ENCODE measurements around the gene TBL1X. TPM values are rescaled to one million over a fixed set of nuclear protein-coding genes. Genes with fewer than 3 reads are reported as not detected.

The TBL1X gene
- total and polyA plus RNA-seq, 12 donors, result 1.8 to 14.1 (median 9.8) TPM

GRCh38 chrX:9758021-9758638, 293.3 kb downstream of the TBL1X start:
- DNase-seq, result no peak
- WGBS, 2 donors, result 54 to 59% methylated on average over 4 of the region's 4 CpGs
- Histone ChIP-seq H3K27me3 (peaks cover 0 to 13% (median 0%) of the 10 kb centered on the region in 7 donors), H3K27ac (no peak overlapping the region), H3K4me3 (no peak overlapping the region), H3K4me1 (no peaks in the 10 kb centered on the region), H3K9me3 (peaks cover 0 to 21% (median 0%) of the 10 kb centered on the region in 11 donors), H3K36me3 (no peaks in the 10 kb centered on the region)
- intact Hi-C loops (cut with DNase I), result no loop called here
- ATAC-seq, result no peak
- TF ChIP-seq CTCF (IDR thresholded peaks at IDR 0.05), result no peak

GRCh38 chrX:9759337-9759736, 294.5 kb downstream of the TBL1X start:
- Histone ChIP-seq H3K4me3 (no peak overlapping the region), H3K36me3 (no peaks in the 10 kb centered on the region), H3K4me1 (no peaks in the 10 kb centered on the region), H3K9me3 (peaks cover 0 to 21% (median 0%) of the 10 kb centered on the region in 11 donors), H3K27ac (no peak overlapping the region), H3K27me3 (peaks cover 0 to 25% (median 0%) of the 10 kb centered on the region in 7 donors)
- intact Hi-C loops (cut with DNase I), result no loop called here
- WGBS, 2 donors, result 41 to 52% methylated on average over 8 of the region's 8 CpGs
- ATAC-seq, result no peak
- no peak for DNase-seq
- TF ChIP-seq CTCF (IDR thresholded peaks at IDR 0.05), result no peak

- Histone ChIP-seq H3K4me1 (peaks cover 0 to 9% (median 0%) of the 10 kb centered on the region in 9 donors), H3K27me3 (peaks cover 0 to 58% (median 11%) of the 10 kb centered on the region in 7 donors), H3K27ac (no peak overlapping the region), H3K36me3 (no peaks in the 10 kb centered on the region), H3K9me3 (no peaks in the 10 kb centered on the region), H3K4me3 (no peak overlapping the region)
- intact Hi-C loops (cut with DNase I), result no loop called here
- WGBS, 2 donors, result 19 to 28% methylated on average over 12 to 67 of the region's 67 CpGs
- ATAC-seq (no peak), DNase-seq (no peak)
- TF ChIP-seq CTCF (IDR thresholded peaks at IDR 0.05), result no peak
Observed at GRCh38 chrX:9765072-9765736, 300.3 kb downstream of the TBL1X start.

GRCh38 chrX:9765737-9766097, 300.9 kb downstream of the TBL1X start, which contains the start of gene GPR143:
Gene GPR143, minus strand, starts transcription at chrX:9765847. Its CDS starts 30 bp downstream, at chrX:9765817.
- Histone ChIP-seq H3K4me3 (no peak within 1 kb of the TSS), H3K4me1 (peaks cover 0 to 9% (median 0%) of the 10 kb centered on the region in 9 donors), H3K27ac (no peak within 1 kb of the TSS), H3K27me3 (peaks cover 0 to 58% (median 11%) of the 10 kb centered on the region in 7 donors), H3K36me3 (no peaks in the 10 kb centered on the region), H3K9me3 (no peaks in the 10 kb centered on the region)
- ATAC-seq (no peak), DNase-seq (no peak)
- 25 to 28% methylated on average over 5 to 25 of the region's 26 CpGs for WGBS, 2 donors
- no peak for TF ChIP-seq CTCF (IDR thresholded peaks at IDR 0.05)
- intact Hi-C loops (cut with DNase I), result no loop called here
